SK-N-SH (cell line): Measurements from ENCODE around the gene GZMH. TPM values are rescaled to one million over a fixed set of nuclear protein-coding genes. Genes with fewer than 3 reads are reported as not detected.

Source experiments
- CTCF ChIA-PET: fragments of 300-600, 350-600 bp; formaldehyde crosslinking; extraction: SDS; loops from one replicate; lab custom pipeline; 2021; lab: Yijun Ruan, JAX
- POLR2A ChIA-PET: fragments of 350-600 bp; sonication (Branson Sonifier 250); formaldehyde crosslinking; extraction: SDS; loops from one replicate; lab custom pipeline; 2020; ENCODE audit warnings: antibody characterized with exemption, inconsistent platforms; lab: Yijun Ruan, JAX
- DNase-seq: peaks from one replicate; pipeline ENCODE4 v3.0.0; 2012
- H2AFZ ChIP-seq: fragments of 200-600 bp; sonication (generic); 2 replicates; pipeline ENCODE4 v1.8.1; 2016; ENCODE audit warnings: antibody characterized with exemption, mild to moderate bottlenecking, low read depth
- H3F3A ChIP-seq: fragments of 200-600 bp; sonication (generic); replicated peaks from 2 replicates; pipeline ENCODE3; 2016; ENCODE audit warnings: antibody characterized with exemption, mild to moderate bottlenecking; ENCODE audit not compliant: insufficient read depth
- H3K27ac ChIP-seq, 2 experiments: fragments of 200-500 bp in 1 of 2; fragments of 200-600 bp in 1 of 2; sonication (Bioruptor generic) in 1 of 2; sonication (generic), shearing (Covaris generic) in 1 of 2; 2 replicates each; pipeline versions ENCODE4 v1.5.1 to v1.6.1; 2014 to 2016; ENCODE audit warnings: low read depth in 2 of 2, inconsistent platforms in 1 of 2, low read length in 1 of 2, mild to moderate bottlenecking in 1 of 2, mixed read lengths in 1 of 2
- H3K27me3 ChIP-seq: fragments of 200-600 bp; sonication (generic), shearing (Covaris generic); 2 replicates; pipeline ENCODE4 v1.6.1; 2016; ENCODE audit warnings: mixed run types; ENCODE audit not compliant: insufficient read depth
- H3K36me3 ChIP-seq, 2 experiments: fragments of 200-500 bp in 1 of 2; fragments of 200-600 bp in 1 of 2; sonication (Bioruptor generic) in 1 of 2; sonication (generic) in 1 of 2; replicated peaks in 1 of 2; 2 replicates each; pipeline versions ENCODE3 to v1.5.1; 2014 to 2016; ENCODE audit warnings: low read length in 1 of 2, mild to moderate bottlenecking in 1 of 2; ENCODE audit not compliant: insufficient read depth in 2 of 2, control insufficient read depth in 1 of 2
- H3K4me1 ChIP-seq, 2 experiments: fragments of 200-500 bp in 1 of 2; fragments of 200-600 bp in 1 of 2; sonication (Bioruptor generic) in 1 of 2; sonication (generic), shearing (Covaris generic) in 1 of 2; 2 replicates each; pipeline versions ENCODE4 v1.5.1 to v1.6.1; 2014 to 2016; ENCODE audit warnings: low read depth in 1 of 2, low read length in 1 of 2, mixed run types in 1 of 2; ENCODE audit not compliant: insufficient read depth in 2 of 2, control insufficient read depth in 1 of 2
- H3K4me2 ChIP-seq: fragments of 200-600 bp; sonication (generic), shearing (Covaris generic); 2 replicates; pipeline ENCODE4 v1.6.1; 2017; ENCODE audit warnings: mixed run types
- H3K4me3 ChIP-seq, 2 experiments: fragments of 200-500 bp in 1 of 2; fragments of 200-600 bp in 1 of 2; sonication (Bioruptor generic) in 1 of 2; sonication (generic), shearing (Covaris generic) in 1 of 2; 2 replicates each; pipeline versions ENCODE4 v1.5.1 to v1.8.1; 2014 to 2016; ENCODE audit warnings: low read depth in 2 of 2, inconsistent platforms in 1 of 2, low read length in 1 of 2, mild to moderate bottlenecking in 1 of 2, mixed read lengths in 1 of 2, moderate library complexity in 1 of 2
- H3K79me2 ChIP-seq: fragments of 200-600 bp; sonication (generic); 2 replicates; pipeline ENCODE4 v1.8.1; 2017; ENCODE audit warnings: mild to moderate bottlenecking; ENCODE audit not compliant: insufficient read depth
- H3K9ac ChIP-seq: fragments of 200-600 bp; sonication (generic); 2 replicates; pipeline ENCODE4 v1.6.1; 2017; ENCODE audit warnings: mixed run types
- H3K9me2 ChIP-seq: fragments of 200-600 bp; sonication (generic); 2 replicates; pipeline ENCODE4 v1.6.1; 2017; ENCODE audit warnings: mixed run types
- H3K9me3 ChIP-seq: fragments of 200-600 bp; sonication (generic); 2 replicates; pipeline ENCODE4 v1.6.1; 2017; ENCODE audit warnings: mixed run types, mild to moderate bottlenecking, moderate library complexity
- H4K20me1 ChIP-seq: fragments of 200-600 bp; sonication (generic); 2 replicates; pipeline ENCODE4 v1.6.1; 2017; ENCODE audit warnings: mild to moderate bottlenecking, mixed run types; ENCODE audit not compliant: insufficient read depth
- CHD2 ChIP-seq: fragments of 150-350 bp; IDR thresholded peaks from 2 replicates; pipeline ENCODE4 v1.6.1; 2018; ENCODE audit warnings: low read length; ENCODE audit not compliant: partially characterized antibody
- ELF1 ChIP-seq: IDR thresholded peaks from 2 replicates; pipeline ENCODE4 v1.4.0; 2012
- EZH2phosphoT487 ChIP-seq: fragments of 200-600 bp; sonication (generic); IDR thresholded peaks from 2 replicates; pipeline ENCODE4 v1.6.1; 2017; ENCODE audit warnings: low read depth, mixed run types, mild to moderate bottlenecking, antibody characterized with exemption, moderate library complexity, borderline replicate concordance
- GABPA ChIP-seq: IDR thresholded peaks from 2 replicates; pipeline ENCODE4 v1.4.0; 2012; ENCODE audit warnings: low read depth, mild to moderate bottlenecking
- MEF2A ChIP-seq: IDR thresholded peaks from 2 replicates; pipeline ENCODE4 v1.4.0; 2012; ENCODE audit warnings: low read depth, borderline replicate concordance
- MXI1 ChIP-seq: IDR thresholded peaks from 2 replicates; pipeline ENCODE4 v1.6.1; 2012; ENCODE audit warnings: mild to moderate bottlenecking, low read depth, low read length, improper control_type of control experiment
- NFIC ChIP-seq: IDR thresholded peaks from 2 replicates; pipeline ENCODE4 v1.4.0; 2012; ENCODE audit warnings: borderline replicate concordance
- POLR2AphosphoS5 ChIP-seq: IDR thresholded peaks from 2 replicates; pipeline ENCODE4 v1.6.1; 2012; ENCODE audit warnings: low read depth, low read length
- RAD21 ChIP-seq: IDR thresholded peaks from 2 replicates; pipeline ENCODE4 v1.6.1; 2012; ENCODE audit warnings: mild to moderate bottlenecking, low read length
- RCOR1 ChIP-seq: fragments of 150-350 bp; IDR thresholded peaks from 2 replicates; pipeline ENCODE4 v1.6.1; 2017; ENCODE audit warnings: antibody characterized with exemption, low read length
- RFX5 ChIP-seq: IDR thresholded peaks from 2 replicates; pipeline ENCODE4 v1.6.1; 2012; ENCODE audit warnings: mild to moderate bottlenecking, improper control_type of control experiment, low read length
- SIN3A ChIP-seq: IDR thresholded peaks from 2 replicates; pipeline ENCODE4 v1.6.1; 2012; ENCODE audit warnings: low read depth, mild to moderate bottlenecking, low read length, moderate library complexity, borderline replicate concordance
- SMC3 ChIP-seq: IDR thresholded peaks from 2 replicates; pipeline ENCODE4 v1.6.1; 2012; ENCODE audit warnings: low read depth, low read length, improper control_type of control experiment
- TAF1 ChIP-seq: IDR thresholded peaks from 2 replicates; pipeline ENCODE4 v1.6.1; 2012; ENCODE audit warnings: low read depth, mild to moderate bottlenecking, low read length, moderate library complexity, borderline replicate concordance
- TCF12 ChIP-seq: IDR thresholded peaks from 2 replicates; pipeline ENCODE4 v1.4.0; 2012
- TEAD4 ChIP-seq: IDR thresholded peaks from 2 replicates; pipeline ENCODE4 v1.4.0; 2012; ENCODE audit warnings: mild to moderate bottlenecking, borderline replicate concordance; ENCODE audit not compliant: insufficient read depth
- YY1 ChIP-seq: IDR thresholded peaks from 2 replicates; pipeline ENCODE4 v1.4.0; 2012; ENCODE audit warnings: low read depth, mild to moderate bottlenecking
- WGBS: methylation state at CpG from one replicate; pipeline ENCODE4 v1.1.6; 2017; ENCODE audit warnings: low lambda C conversion rate; 5-methylcytosine and 5-hydroxymethylcytosine counted together
- polyA plus RNA-seq, 3 experiments: library from polyadenylated mRNA; depleted of rRNA; stranded (reverse); fragments of >200 nt; gene quantifications; 2 replicates each; pipeline ENCODE4 v1.2.3, GENCODE V29; 2012
- TF ChIP-seq, protein P1 (sequence below): IDR thresholded peaks from 2 replicates; pipeline ENCODE4; 2012
- TF ChIP-seq, protein P2 (sequence below): IDR thresholded peaks from 2 replicates; pipeline ENCODE4 v1.4.0; 2012; ENCODE audit warnings: low read depth
- TF ChIP-seq, protein P3 (sequence below): IDR thresholded peaks from 2 replicates; pipeline ENCODE4 v1.4.0; 2012; ENCODE audit warnings: low read depth, borderline replicate concordance
- TF ChIP-seq, protein P4 (sequence below): fragments of 200-600 bp; sonication (generic); IDR thresholded peaks from 2 replicates; pipeline ENCODE4 v1.6.1; 2017; ENCODE audit warnings: antibody characterized with exemption, mild to moderate bottlenecking, moderate library complexity
- TF ChIP-seq, protein P5 (sequence below): IDR thresholded peaks from 2 replicates; pipeline ENCODE4 v1.6.1; 2012; ENCODE audit warnings: mild to moderate bottlenecking, low read depth, low read length, moderate library complexity

The GZMH gene
- polyA plus RNA-seq, 1 of the 3 experiments (the other 2 are of a cell fraction), result not detected

DNA sequence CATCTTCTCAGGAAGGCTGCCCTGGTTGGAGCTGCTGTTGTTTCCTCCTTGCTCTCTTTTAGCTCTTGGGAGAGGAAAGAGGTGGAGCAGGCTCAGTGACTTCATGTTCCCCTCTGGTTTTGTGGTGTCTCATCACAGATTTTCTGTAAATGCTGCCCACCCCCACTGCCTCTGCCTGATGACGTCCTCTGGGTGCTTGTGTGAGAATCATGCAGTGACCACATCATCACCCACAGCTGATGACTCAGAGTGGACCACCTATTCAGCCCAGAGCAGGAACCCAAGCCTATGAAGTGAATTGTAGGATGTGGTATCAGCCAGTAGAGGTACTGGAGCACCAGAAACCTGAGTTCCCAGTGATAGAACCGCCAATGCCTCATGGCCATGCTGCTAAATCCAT lies 24.7 kb upstream of the GZMH start, which contains the start of gene GZMB:
Gene GZMB (minus strand): TSS at position 33 of the 400 bp plus-strand sequence. CDS start 30 bp downstream, at position 3.
- Histone ChIP-seq H3K9ac (no peak within 1 kb of the TSS), H3K4me3 (no peak within 1 kb of the TSS), H3K27me3 (no peaks in the 10 kb centered on the region; the same call in 1 of the 2 replicates), H3K9me2 (no peaks in the 10 kb centered on the region), H3K36me3 (no peaks in the 10 kb centered on the region), H3K9me3 (no peaks in the 10 kb centered on the region), H4K20me1 (no peaks in the 10 kb centered on the region), H2AFZ (no peak within 1 kb of the TSS), H3K4me2 (no peak within 1 kb of the TSS), H3F3A (no peaks in the 10 kb centered on the region), H3K4me1 (no peaks in the 10 kb centered on the region), H3K27ac (no peak within 1 kb of the TSS), H3K79me2 (no peaks in the 10 kb centered on the region)
- ChIA-PET CTCF (no interaction called here), POLR2A (no interaction called here)
- WGBS, result 0% methylated on average over 2 of the region's 2 CpGs
- TF ChIP-seq EZH2phosphoT487 (no peak), RAD21 (no peak), ELF1 (no peak), MEF2A (no peak), SMC3 (no peak), TCF12 (no peak), TEAD4 (no peak)
- TF ChIP-seq, protein P1, sequence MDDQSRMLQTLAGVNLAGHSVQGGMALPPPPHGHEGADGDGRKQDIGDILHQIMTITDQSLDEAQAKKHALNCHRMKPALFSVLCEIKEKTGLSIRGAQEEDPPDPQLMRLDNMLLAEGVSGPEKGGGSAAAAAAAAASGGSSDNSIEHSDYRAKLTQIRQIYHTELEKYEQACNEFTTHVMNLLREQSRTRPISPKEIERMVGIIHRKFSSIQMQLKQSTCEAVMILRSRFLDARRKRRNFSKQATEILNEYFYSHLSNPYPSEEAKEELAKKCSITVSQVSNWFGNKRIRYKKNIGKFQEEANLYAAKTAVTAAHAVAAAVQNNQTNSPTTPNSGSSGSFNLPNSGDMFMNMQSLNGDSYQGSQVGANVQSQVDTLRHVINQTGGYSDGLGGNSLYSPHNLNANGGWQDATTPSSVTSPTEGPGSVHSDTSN, result no peak
- TF ChIP-seq, protein P2, sequence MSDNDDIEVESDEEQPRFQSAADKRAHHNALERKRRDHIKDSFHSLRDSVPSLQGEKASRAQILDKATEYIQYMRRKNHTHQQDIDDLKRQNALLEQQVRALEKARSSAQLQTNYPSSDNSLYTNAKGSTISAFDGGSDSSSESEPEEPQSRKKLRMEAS, result no peak
- no peak for DNase-seq

DNA sequence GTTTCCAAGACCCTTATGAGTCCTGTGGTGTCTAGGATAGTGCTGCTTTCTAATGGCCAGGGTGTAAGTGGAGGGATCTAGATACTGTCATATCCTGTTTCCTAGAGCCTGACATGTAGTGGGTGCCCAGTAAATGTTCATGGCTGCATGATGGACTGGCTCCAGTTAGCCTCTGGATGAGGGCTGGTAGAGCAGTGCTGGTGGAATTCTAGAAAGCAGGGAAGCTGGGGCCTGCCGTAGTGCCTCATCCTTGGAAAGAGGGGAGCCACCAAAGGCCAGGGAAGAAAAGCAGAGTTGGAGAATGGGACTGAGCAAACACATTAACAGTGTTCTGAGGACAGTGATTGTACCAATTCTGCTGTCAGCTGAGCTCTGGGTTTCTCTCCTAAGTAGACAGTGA lies 23.9 kb upstream of the GZMH start:
- WGBS, result 0% methylated on average over 1 of the region's 1 CpG
- no peaks in the 10 kb centered on the region for H3K79me2 ChIP-seq
- no peak overlapping the region for H3K4me3 ChIP-seq
- no peak for DNase-seq
- H3K4me2 ChIP-seq, result no peak overlapping the region
- no peaks in the 10 kb centered on the region for H3K9me2 ChIP-seq
- no peaks in the 10 kb centered on the region; the same call in 1 of the 2 replicates for H3K27me3 ChIP-seq
- no peaks in the 10 kb centered on the region for H3F3A ChIP-seq
- H3K9me3 ChIP-seq, result no peaks in the 10 kb centered on the region
- CTCF ChIA-PET, result no interaction called here
- POLR2A ChIA-PET, result no interaction called here
- no peak overlapping the region for H2AFZ ChIP-seq
- H4K20me1 ChIP-seq, result no peaks in the 10 kb centered on the region
- no peaks in the 10 kb centered on the region for H3K36me3 ChIP-seq
- H3K4me1 ChIP-seq, result no peaks in the 10 kb centered on the region
- H3K27ac ChIP-seq, result no peak overlapping the region
- H3K9ac ChIP-seq, result no peak overlapping the region
- TF ChIP-seq SIN3A, result no peak
- no peak for TF ChIP-seq MXI1
- no peak for TF ChIP-seq YY1
- TF ChIP-seq POLR2AphosphoS5, result no peak
- TF ChIP-seq RCOR1, result no peak
- no peak for TF ChIP-seq TAF1
- no peak for TF ChIP-seq GABPA
- TF ChIP-seq, protein P3, sequence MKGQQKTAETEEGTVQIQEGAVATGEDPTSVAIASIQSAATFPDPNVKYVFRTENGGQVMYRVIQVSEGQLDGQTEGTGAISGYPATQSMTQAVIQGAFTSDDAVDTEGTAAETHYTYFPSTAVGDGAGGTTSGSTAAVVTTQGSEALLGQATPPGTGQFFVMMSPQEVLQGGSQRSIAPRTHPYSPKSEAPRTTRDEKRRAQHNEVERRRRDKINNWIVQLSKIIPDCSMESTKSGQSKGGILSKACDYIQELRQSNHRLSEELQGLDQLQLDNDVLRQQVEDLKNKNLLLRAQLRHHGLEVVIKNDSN, result no peak
- TF ChIP-seq, protein P1, result no peak
- no peak for TF ChIP-seq RFX5
- TF ChIP-seq, protein P4, sequence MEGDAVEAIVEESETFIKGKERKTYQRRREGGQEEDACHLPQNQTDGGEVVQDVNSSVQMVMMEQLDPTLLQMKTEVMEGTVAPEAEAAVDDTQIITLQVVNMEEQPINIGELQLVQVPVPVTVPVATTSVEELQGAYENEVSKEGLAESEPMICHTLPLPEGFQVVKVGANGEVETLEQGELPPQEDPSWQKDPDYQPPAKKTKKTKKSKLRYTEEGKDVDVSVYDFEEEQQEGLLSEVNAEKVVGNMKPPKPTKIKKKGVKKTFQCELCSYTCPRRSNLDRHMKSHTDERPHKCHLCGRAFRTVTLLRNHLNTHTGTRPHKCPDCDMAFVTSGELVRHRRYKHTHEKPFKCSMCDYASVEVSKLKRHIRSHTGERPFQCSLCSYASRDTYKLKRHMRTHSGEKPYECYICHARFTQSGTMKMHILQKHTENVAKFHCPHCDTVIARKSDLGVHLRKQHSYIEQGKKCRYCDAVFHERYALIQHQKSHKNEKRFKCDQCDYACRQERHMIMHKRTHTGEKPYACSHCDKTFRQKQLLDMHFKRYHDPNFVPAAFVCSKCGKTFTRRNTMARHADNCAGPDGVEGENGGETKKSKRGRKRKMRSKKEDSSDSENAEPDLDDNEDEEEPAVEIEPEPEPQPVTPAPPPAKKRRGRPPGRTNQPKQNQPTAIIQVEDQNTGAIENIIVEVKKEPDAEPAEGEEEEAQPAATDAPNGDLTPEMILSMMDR, result no peak
- TF ChIP-seq CHD2, result no peak
- TF ChIP-seq, protein P5, sequence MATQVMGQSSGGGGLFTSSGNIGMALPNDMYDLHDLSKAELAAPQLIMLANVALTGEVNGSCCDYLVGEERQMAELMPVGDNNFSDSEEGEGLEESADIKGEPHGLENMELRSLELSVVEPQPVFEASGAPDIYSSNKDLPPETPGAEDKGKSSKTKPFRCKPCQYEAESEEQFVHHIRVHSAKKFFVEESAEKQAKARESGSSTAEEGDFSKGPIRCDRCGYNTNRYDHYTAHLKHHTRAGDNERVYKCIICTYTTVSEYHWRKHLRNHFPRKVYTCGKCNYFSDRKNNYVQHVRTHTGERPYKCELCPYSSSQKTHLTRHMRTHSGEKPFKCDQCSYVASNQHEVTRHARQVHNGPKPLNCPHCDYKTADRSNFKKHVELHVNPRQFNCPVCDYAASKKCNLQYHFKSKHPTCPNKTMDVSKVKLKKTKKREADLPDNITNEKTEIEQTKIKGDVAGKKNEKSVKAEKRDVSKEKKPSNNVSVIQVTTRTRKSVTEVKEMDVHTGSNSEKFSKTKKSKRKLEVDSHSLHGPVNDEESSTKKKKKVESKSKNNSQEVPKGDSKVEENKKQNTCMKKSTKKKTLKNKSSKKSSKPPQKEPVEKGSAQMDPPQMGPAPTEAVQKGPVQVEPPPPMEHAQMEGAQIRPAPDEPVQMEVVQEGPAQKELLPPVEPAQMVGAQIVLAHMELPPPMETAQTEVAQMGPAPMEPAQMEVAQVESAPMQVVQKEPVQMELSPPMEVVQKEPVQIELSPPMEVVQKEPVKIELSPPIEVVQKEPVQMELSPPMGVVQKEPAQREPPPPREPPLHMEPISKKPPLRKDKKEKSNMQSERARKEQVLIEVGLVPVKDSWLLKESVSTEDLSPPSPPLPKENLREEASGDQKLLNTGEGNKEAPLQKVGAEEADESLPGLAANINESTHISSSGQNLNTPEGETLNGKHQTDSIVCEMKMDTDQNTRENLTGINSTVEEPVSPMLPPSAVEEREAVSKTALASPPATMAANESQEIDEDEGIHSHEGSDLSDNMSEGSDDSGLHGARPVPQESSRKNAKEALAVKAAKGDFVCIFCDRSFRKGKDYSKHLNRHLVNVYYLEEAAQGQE, result no peak
- no peak for TF ChIP-seq NFIC
